ENCODE data around the gene STOX1. TPM values are rescaled to one million over a fixed set of nuclear protein-coding genes. Genes with fewer than 3 reads are reported as not detected.
"Not testable (repeated sequence)": the region's sequence is repeated elsewhere in the genome, so short reads cannot be mapped to it uniquely, and the experiment has no call there.

STOX1 gene
- total RNA-seq, 1 experiment from 2014 or later: 0.52 TPM

GRCh38 chr10:68880181-68880580 is 52.9 kb downstream of the STOX1 start:
- no peak for DNase-seq (ENCODE audit: low spot score)

GRCh38 chr10:68895041-68895440 is 67.7 kb downstream of the STOX1 start:
- DNase-seq (ENCODE audit: low spot score): no peak

DNA sequence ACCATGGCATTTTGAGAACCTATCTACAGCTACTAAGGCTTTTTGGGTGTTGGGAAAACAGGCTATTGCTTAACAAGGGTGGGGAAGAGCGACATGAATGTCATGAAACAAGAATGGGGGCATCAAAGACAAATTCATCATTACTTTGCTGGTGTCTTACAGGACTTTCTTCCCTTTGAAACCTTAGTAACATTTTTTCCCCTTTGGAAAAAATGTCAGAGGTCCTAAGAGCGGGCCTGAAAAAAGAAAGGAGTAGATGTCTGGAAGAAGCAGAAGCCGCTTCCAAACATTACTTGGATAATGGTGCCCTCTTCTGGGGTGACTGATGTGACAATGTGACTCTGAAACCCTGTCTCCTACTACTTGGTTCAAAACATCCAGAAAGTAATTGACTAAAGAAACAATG is 70.0 kb downstream of the STOX1 start:
- DNase-seq (ENCODE audit: low spot score): peak; percentile 63

DNA sequence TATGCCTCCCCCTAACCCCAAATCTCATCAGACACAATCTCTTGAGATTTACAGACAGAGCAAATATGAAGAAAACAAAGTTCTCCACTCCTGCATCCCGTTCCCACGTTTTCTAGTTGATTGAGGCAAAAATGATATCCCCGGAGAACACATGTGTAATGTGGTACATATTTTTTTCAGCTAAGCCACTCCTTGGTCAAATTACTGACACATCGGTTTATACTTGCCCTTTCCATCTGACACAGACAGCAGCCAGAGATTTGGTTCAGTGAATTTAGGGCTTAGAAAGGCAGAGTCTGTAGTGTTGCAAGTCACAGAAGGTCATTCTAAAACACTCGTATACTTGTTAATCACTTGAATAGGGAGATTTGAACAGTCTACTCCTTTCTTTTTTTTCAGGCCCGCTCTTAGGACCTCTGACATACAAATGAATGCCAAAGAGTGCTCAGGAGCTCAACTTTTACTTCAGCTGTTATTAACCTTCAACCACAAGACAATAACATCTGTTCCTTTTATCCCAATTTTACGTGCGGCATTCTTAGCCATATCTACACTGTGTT is 71.9 kb downstream of the STOX1 start:
- no peak for DNase-seq (ENCODE audit: low spot score)

GRCh38 chr10:68900427-68901104 is 73.2 kb downstream of the STOX1 start:
- no peak for DNase-seq (ENCODE audit: low spot score)

- peak; percentile 99 for DNase-seq (ENCODE audit: low spot score)
Measured at GRCh38 chr10:68901105-68901927, 74.0 kb downstream of the STOX1 start, which contains the start of gene DDX50. Gene DDX50, plus strand, starts transcription at chr10:68901315. Its CDS starts 70 bp downstream, at chr10:68901385.

DNA sequence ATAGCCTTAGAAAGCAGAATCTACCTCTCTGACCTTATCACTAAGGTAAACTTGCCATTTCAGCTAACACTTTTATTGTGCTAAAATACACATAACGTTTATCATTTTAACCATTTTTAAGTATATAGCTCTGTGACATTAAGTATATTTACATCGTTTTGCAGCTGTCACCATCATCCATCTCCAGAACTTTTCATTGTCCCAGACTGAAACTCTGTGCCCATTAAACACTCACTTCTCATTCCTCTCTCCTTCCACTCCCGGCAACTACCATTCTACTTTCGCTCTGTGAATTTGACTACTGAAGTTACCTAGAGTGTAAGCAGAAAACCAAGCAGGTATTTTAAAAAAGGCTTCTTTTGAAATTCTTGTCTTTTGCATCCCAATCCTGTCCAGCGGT is 75.1 kb downstream of the STOX1 start:
- DNase-seq (ENCODE audit: low spot score): no peak

- DNase-seq (ENCODE audit: low spot score): no peak
Measured at GRCh38 chr10:68924593-68924992, 97.3 kb downstream of the STOX1 start.

DNA sequence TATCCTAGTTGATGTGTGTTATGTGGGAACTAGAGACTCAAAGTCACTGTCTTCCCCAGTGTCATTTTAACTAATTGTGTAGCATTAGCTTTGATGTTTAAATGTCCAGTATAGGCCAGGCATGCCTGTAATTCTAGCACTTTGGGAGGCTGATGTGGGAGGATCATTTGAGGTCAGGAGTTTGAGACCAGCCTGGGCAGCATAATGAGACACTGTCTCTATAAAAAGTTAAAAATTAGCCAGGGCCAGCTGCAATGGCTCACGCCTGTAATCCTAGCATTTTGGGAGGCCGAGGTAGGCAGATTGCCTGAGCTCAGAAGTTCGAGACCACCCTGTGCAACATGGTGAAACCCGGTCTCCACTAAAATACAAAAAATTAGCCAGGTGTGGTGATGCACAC is 98.2 kb downstream of the STOX1 start:
- no peak for DNase-seq (ENCODE audit: low spot score)

DNA sequence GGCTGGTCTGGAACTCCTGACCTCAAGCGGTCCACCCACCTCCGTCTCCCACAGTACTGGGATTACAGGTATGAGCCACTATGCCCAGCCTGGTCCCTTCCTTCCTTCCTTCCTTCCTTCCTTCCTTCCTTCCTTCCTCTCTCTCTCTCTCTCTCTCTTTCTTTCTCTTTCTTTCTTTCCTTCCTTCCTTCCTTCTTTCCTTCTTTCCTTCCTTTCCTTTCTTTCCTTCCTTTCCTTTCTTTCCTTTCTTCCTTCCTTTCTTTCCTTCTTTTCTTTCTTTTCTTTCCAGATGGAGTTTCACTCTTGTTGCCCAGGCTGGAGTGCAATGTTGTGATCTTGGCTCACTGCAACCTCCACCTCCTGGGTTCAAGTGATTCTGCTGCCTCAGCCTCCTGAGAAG is 101.8 kb downstream of the STOX1 start:
- DNase-seq (ENCODE audit: low spot score): not testable (repeated sequence)

DNA sequence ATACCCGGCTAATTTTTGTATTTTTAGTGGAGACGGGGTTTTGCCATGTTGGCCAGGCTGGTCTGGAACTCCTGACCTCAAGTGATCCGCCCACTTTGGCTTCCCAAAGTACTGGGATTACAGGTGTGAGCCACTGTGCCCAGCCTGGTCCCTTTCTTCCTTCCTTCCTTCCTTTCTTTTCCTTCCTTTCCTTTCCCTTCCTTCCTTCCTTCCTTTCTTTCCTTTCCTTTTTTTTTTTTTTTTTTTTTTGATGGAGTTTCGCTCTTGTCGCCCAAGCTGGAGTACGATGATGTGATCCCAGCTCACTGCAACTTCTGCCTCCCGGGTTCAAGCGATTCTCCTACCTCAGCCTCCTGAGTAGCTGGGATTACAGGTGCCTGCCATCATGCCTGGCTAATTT is 102.6 kb downstream of the STOX1 start:
- not testable (repeated sequence) for DNase-seq (ENCODE audit: low spot score)

- DNase-seq (ENCODE audit: low spot score): not testable (repeated sequence)
Measured at GRCh38 chr10:68932860-68933259, 105.5 kb downstream of the STOX1 start.

- DNase-seq (ENCODE audit: low spot score): no peak
Measured at GRCh38 chr10:68934994-68935393, 107.7 kb downstream of the STOX1 start.

GRCh38 chr10:68938117-68938516 is 110.8 kb downstream of the STOX1 start:
- DNase-seq (ENCODE audit: low spot score): no peak

DNA sequence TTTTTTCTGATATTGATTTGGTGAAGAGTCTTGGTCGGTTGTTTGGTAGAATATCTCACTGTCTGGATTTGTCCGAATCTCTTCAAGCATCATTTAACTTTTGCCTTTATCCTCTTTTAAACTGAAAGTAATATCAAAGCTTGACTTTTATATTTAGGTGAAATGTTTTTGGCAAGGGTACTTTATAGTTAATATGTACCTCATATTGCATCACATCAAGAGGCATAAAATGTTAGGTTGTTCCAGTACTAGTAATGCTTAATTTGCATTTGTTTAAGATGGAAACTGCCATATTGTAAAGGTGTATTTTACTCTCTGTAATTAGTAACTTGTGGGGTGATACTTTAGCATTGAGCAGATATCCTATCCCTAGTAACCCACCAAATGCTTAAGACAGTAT is 111.6 kb downstream of the STOX1 start:
- DNase-seq (ENCODE audit: low spot score): no peak

DNA sequence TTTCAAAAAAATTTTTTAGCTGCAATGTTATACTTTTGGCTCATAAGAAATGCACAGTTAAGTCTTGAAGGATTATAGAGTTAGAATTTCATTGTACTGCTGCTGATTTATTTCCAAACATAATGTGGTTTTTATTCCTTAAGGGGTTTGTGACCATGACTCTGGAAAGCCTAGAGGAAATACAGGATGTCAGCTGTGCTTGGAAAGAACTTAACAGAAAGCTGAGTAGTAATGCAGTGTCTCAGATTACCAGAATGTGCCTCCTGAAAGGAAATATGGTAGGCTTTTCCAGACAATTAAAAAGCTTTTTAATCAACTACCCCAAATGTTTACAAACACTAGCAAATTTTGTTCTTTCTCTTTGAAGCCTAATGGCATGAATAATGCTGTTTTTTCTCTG is 113.6 kb downstream of the STOX1 start:
- DNase-seq (ENCODE audit: low spot score): not testable (repeated sequence)

Other genes with a start within 250 kb of the STOX1 start
- 18.7 and 29.3 TPM in 2 replicates for gene CCAR1, start 106.3 kb upstream of the STOX1 start, total RNA-seq (2014; rRNA removed; shearing (Covaris generic))
- gene DDX50, start 73.8 kb downstream of the STOX1 start, total RNA-seq (2014; rRNA removed; shearing (Covaris generic)): 41.2 and 42.5 TPM in 2 replicates
- 61.5 and 78.2 TPM in 2 replicates for gene DDX21, start 128.6 kb downstream of the STOX1 start, total RNA-seq (2014; rRNA removed; shearing (Covaris generic))
- 32.0 and 35.2 TPM in 2 replicates for gene KIFBP, start 161.3 kb downstream of the STOX1 start, total RNA-seq (2014; rRNA removed; shearing (Covaris generic))